GM23338 (cell line): ENCODE results near the gene PHACTR1.

Experiments used
- CREB1 ChIP-seq: fragments of 250-450 bp; sonication (Bioruptor Pico); IDR thresholded peaks from 2 replicates; pipeline ENCODE4 v1.5.0; 2020; ENCODE audit warnings: low read depth, mild to moderate bottlenecking, moderate library complexity
- EZH2 ChIP-seq: fragments of 200-600 bp; sonication (generic); IDR thresholded peaks from one replicate; pipeline ENCODE4 v1.8.0; 2017; ENCODE audit warnings: antibody characterized with exemption, mild to moderate bottlenecking, low read depth; ENCODE audit not compliant: unreplicated experiment
- EZH2phosphoT487 ChIP-seq: fragments of 200-600 bp; sonication (generic); IDR thresholded peaks from one replicate; pipeline ENCODE4 v1.8.1; 2018; ENCODE audit warnings: antibody characterized with exemption; ENCODE audit not compliant: unreplicated experiment
- JUNB ChIP-seq: IDR thresholded peaks from one replicate; pipeline ENCODE4 v1.6.1; 2016; ENCODE audit warnings: antibody characterized with exemption; ENCODE audit not compliant: unreplicated experiment
- NANOG ChIP-seq: IDR thresholded peaks from 2 replicates; pipeline ENCODE4 v1.6.1; 2016; ENCODE audit warnings: antibody characterized with exemption, borderline replicate concordance
- POLR2AphosphoS5 ChIP-seq: IDR thresholded peaks from 2 replicates; pipeline ENCODE4 v1.6.1; 2016; ENCODE audit warnings: antibody characterized with exemption, low read depth
- STAT1 ChIP-seq: IDR thresholded peaks from one replicate; pipeline ENCODE4 v1.6.1; 2016; ENCODE audit warnings: antibody characterized with exemption; ENCODE audit not compliant: unreplicated experiment
- ZNF114 ChIP-seq: fragments of 250-450 bp; sonication (Bioruptor Pico); IDR thresholded peaks from 2 replicates; pipeline ENCODE4 v1.5.0; 2020; ENCODE audit warnings: mild to moderate bottlenecking, moderate library complexity
- ZNF331 ChIP-seq: fragments of 250-450 bp; sonication (Bioruptor Pico); IDR thresholded peaks from 2 replicates; pipeline ENCODE4 v1.5.0; 2020; ENCODE audit warnings: low read depth, mild to moderate bottlenecking, moderate library complexity
- TF ChIP-seq, protein P1 (sequence below), 2 experiments: fragments of 200-600 bp in 1 of 2; sonication (generic) in 1 of 2; conservative IDR thresholded peaks; 2 replicates each; pipeline versions ENCODE4 v1.5.1 to v1.6.1; 2016 to 2017; ENCODE audit warnings: antibody characterized with exemption in 2 of 2, low read depth in 2 of 2, mild to moderate bottlenecking in 2 of 2, moderate library complexity in 1 of 2
- TF ChIP-seq, protein P2 (sequence below): IDR thresholded peaks from one replicate; pipeline ENCODE4 v1.6.1; 2018; ENCODE audit warnings: antibody characterized with exemption; ENCODE audit not compliant: unreplicated experiment
- TF ChIP-seq, protein P3 (sequence below): fragments of 250-450 bp; sonication (Bioruptor Pico); IDR thresholded peaks from 2 replicates; pipeline ENCODE4 v1.5.0; 2020; ENCODE audit warnings: mild to moderate bottlenecking, moderate library complexity
- TF ChIP-seq, protein P4 (sequence below): IDR thresholded peaks from 2 replicates; pipeline ENCODE4 v1.6.1; 2016; ENCODE audit warnings: antibody characterized with exemption

DNA sequence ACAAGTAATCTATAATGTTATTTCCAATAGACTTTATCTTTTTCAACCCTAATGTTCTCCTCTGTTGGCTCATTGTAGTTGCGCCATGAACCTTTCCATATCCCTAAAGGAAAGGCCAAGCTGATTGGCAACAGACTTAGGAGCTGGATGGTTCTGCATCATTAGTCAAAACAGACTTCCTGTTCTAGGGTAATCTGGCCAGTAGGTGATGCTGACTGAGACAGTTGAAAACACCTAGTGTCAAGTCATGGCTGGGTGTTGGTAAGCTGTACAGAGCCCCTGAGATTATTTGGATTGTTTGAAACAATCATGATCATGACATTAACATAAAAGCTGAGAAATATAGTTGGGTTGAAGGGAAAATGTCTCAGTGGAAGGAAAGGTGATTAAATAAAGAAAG, 231.4 kb downstream of the PHACTR1 start:
- TF ChIP-seq, protein P1, sequence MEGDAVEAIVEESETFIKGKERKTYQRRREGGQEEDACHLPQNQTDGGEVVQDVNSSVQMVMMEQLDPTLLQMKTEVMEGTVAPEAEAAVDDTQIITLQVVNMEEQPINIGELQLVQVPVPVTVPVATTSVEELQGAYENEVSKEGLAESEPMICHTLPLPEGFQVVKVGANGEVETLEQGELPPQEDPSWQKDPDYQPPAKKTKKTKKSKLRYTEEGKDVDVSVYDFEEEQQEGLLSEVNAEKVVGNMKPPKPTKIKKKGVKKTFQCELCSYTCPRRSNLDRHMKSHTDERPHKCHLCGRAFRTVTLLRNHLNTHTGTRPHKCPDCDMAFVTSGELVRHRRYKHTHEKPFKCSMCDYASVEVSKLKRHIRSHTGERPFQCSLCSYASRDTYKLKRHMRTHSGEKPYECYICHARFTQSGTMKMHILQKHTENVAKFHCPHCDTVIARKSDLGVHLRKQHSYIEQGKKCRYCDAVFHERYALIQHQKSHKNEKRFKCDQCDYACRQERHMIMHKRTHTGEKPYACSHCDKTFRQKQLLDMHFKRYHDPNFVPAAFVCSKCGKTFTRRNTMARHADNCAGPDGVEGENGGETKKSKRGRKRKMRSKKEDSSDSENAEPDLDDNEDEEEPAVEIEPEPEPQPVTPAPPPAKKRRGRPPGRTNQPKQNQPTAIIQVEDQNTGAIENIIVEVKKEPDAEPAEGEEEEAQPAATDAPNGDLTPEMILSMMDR (conservative IDR thresholded peaks at IDR 0.05; ENCODE audit: low read depth in 2 of 2), result no peak
- TF ChIP-seq POLR2AphosphoS5, result no peak
- no peak for TF ChIP-seq EZH2
- TF ChIP-seq EZH2phosphoT487, result no peak
- no peak for TF ChIP-seq JUNB
- no peak for TF ChIP-seq CREB1
- TF ChIP-seq, protein P2, sequence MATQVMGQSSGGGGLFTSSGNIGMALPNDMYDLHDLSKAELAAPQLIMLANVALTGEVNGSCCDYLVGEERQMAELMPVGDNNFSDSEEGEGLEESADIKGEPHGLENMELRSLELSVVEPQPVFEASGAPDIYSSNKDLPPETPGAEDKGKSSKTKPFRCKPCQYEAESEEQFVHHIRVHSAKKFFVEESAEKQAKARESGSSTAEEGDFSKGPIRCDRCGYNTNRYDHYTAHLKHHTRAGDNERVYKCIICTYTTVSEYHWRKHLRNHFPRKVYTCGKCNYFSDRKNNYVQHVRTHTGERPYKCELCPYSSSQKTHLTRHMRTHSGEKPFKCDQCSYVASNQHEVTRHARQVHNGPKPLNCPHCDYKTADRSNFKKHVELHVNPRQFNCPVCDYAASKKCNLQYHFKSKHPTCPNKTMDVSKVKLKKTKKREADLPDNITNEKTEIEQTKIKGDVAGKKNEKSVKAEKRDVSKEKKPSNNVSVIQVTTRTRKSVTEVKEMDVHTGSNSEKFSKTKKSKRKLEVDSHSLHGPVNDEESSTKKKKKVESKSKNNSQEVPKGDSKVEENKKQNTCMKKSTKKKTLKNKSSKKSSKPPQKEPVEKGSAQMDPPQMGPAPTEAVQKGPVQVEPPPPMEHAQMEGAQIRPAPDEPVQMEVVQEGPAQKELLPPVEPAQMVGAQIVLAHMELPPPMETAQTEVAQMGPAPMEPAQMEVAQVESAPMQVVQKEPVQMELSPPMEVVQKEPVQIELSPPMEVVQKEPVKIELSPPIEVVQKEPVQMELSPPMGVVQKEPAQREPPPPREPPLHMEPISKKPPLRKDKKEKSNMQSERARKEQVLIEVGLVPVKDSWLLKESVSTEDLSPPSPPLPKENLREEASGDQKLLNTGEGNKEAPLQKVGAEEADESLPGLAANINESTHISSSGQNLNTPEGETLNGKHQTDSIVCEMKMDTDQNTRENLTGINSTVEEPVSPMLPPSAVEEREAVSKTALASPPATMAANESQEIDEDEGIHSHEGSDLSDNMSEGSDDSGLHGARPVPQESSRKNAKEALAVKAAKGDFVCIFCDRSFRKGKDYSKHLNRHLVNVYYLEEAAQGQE, result no peak
- TF ChIP-seq STAT1, result no peak
- TF ChIP-seq ZNF331 (CRISPR knock-in tag), result no peak
- TF ChIP-seq ZNF114 (CRISPR knock-in tag), result no peak
- TF ChIP-seq NANOG, result no peak
- TF ChIP-seq, protein P3, sequence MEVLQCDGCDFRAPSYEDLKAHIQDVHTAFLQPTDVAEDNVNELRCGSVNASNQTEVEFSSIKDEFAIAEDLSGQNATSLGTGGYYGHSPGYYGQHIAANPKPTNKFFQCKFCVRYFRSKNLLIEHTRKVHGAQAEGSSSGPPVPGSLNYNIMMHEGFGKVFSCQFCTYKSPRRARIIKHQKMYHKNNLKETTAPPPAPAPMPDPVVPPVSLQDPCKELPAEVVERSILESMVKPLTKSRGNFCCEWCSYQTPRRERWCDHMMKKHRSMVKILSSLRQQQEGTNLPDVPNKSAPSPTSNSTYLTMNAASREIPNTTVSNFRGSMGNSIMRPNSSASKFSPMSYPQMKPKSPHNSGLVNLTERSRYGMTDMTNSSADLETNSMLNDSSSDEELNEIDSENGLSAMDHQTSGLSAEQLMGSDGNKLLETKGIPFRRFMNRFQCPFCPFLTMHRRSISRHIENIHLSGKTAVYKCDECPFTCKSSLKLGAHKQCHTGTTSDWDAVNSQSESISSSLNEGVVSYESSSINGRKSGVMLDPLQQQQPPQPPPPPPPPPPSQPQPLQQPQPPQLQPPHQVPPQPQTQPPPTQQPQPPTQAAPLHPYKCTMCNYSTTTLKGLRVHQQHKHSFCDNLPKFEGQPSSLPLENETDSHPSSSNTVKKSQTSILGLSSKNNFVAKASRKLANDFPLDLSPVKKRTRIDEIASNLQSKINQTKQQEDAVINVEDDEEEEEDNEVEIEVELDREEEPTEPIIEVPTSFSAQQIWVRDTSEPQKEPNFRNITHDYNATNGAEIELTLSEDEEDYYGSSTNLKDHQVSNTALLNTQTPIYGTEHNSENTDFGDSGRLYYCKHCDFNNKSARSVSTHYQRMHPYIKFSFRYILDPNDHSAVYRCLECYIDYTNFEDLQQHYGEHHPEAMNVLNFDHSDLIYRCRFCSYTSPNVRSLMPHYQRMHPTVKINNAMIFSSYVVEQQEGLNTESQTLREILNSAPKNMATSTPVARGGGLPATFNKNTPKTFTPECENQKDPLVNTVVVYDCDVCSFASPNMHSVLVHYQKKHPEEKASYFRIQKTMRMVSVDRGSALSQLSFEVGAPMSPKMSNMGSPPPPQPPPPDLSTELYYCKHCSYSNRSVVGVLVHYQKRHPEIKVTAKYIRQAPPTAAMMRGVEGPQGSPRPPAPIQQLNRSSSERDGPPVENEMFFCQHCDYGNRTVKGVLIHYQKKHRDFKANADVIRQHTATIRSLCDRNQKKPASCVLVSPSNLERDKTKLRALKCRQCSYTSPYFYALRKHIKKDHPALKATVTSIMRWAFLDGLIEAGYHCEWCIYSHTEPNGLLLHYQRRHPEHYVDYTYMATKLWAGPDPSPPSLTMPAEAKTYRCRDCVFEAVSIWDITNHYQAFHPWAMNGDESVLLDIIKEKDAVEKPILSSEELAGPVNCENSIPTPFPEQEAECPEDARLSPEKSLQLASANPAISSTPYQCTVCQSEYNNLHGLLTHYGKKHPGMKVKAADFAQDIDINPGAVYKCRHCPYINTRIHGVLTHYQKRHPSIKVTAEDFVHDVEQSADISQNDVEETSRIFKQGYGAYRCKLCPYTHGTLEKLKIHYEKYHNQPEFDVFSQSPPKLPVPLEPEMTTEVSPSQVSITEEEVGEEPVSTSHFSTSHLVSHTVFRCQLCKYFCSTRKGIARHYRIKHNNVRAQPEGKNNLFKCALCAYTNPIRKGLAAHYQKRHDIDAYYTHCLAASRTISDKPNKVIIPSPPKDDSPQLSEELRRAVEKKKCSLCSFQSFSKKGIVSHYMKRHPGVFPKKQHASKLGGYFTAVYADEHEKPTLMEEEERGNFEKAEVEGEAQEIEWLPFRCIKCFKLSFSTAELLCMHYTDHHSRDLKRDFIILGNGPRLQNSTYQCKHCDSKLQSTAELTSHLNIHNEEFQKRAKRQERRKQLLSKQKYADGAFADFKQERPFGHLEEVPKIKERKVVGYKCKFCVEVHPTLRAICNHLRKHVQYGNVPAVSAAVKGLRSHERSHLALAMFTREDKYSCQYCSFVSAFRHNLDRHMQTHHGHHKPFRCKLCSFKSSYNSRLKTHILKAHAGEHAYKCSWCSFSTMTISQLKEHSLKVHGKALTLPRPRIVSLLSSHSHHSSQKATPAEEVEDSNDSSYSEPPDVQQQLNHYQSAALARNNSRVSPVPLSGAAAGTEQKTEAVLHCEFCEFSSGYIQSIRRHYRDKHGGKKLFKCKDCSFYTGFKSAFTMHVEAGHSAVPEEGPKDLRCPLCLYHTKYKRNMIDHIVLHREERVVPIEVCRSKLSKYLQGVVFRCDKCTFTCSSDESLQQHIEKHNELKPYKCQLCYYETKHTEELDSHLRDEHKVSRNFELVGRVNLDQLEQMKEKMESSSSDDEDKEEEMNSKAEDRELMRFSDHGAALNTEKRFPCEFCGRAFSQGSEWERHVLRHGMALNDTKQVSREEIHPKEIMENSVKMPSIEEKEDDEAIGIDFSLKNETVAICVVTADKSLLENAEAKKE (CRISPR knock-in tag), result no peak
- TF ChIP-seq, protein P4, sequence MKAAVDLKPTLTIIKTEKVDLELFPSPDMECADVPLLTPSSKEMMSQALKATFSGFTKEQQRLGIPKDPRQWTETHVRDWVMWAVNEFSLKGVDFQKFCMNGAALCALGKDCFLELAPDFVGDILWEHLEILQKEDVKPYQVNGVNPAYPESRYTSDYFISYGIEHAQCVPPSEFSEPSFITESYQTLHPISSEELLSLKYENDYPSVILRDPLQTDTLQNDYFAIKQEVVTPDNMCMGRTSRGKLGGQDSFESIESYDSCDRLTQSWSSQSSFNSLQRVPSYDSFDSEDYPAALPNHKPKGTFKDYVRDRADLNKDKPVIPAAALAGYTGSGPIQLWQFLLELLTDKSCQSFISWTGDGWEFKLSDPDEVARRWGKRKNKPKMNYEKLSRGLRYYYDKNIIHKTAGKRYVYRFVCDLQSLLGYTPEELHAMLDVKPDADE, result no peak
